GM19099 (cell line): ENCODE measurements around the gene CENATAC.
A peak's percentile ranks its signal among the peaks of the same experiment; 100 is the strongest.

ENCODE experiments used
- POLR2A ChIP-seq: IDR thresholded peaks from 3 replicates; pipeline ENCODE4 v1.6.1; 2011; ENCODE audit warnings: low read depth; ENCODE audit not compliant: insufficient read length; ENCODE audit errors: extremely low read depth

Gene CENATAC

GRCh38 chr11:119021631-119022030 lies 23.7 kb downstream of the CENATAC start:
- no peak for TF ChIP-seq POLR2A

- no peak for TF ChIP-seq POLR2A
Measured at GRCh38 chr11:119023741-119024140, 25.8 kb downstream of the CENATAC start.

- TF ChIP-seq POLR2A = no peak
Measured at GRCh38 chr11:119024430-119025098, 26.6 kb downstream of the CENATAC start.

GRCh38 chr11:119025099-119025473 lies 27.1 kb downstream of the CENATAC start:
- no peak for TF ChIP-seq POLR2A

- TF ChIP-seq POLR2A = no peak
Measured at GRCh38 chr11:119025541-119025940, 27.6 kb downstream of the CENATAC start.

- TF ChIP-seq POLR2A = no peak
Measured at GRCh38 chr11:119025978-119026766, 28.2 kb downstream of the CENATAC start.

- no peak for TF ChIP-seq POLR2A
Measured at GRCh38 chr11:119026970-119027369, 29.0 kb downstream of the CENATAC start.

- no peak for TF ChIP-seq POLR2A
Measured at GRCh38 chr11:119027561-119028345, 29.8 kb downstream of the CENATAC start.

- no peak for TF ChIP-seq POLR2A
Measured at GRCh38 chr11:119028346-119029068, 30.6 kb downstream of the CENATAC start.

- TF ChIP-seq POLR2A = no peak
Measured at GRCh38 chr11:119029069-119029339, 31.1 kb downstream of the CENATAC start.

GRCh38 chr11:119029340-119030028 lies 31.5 kb downstream of the CENATAC start:
- TF ChIP-seq POLR2A = no peak

- TF ChIP-seq POLR2A = no peak
Measured at GRCh38 chr11:119030029-119030328, 32.0 kb downstream of the CENATAC start.

GRCh38 chr11:119030329-119031047 lies 32.5 kb downstream of the CENATAC start, which contains the start of gene SLC37A4:
SLC37A4 (minus strand) TSS chr11:119030877.
- peak; percentile 71 for TF ChIP-seq POLR2A

- TF ChIP-seq POLR2A = no peak
Measured at GRCh38 chr11:119031912-119032280, 34.0 kb downstream of the CENATAC start.

GRCh38 chr11:119034813-119035212 lies 36.9 kb downstream of the CENATAC start:
- TF ChIP-seq POLR2A = no peak

GRCh38 chr11:119038884-119039283 lies 40.9 kb downstream of the CENATAC start:
- no peak for TF ChIP-seq POLR2A
